KOPT-K1 (cell line): ENCODE results near the gene ANKRD63.

ENCODE experiments used
- H3K27ac ChIP-seq: fragments of 200-600 bp; sonication (generic); 2 replicates; pipeline ENCODE4 v1.5.1; 2016; ENCODE audit warnings: antibody characterized with exemption, mild to moderate bottlenecking, low read depth, low read length; ENCODE audit not compliant: poor library complexity, severe bottlenecking
- H3K36me3 ChIP-seq: fragments of 200-600 bp; sonication (generic); 2 replicates; pipeline ENCODE4 v1.5.1; 2017; ENCODE audit warnings: antibody characterized with exemption, mild to moderate bottlenecking, low read length, moderate library complexity; ENCODE audit not compliant: insufficient read depth
- H3K9me3 ChIP-seq: fragments of 200-600 bp; sonication (generic); 2 replicates; pipeline ENCODE4 v1.5.1; 2017; ENCODE audit warnings: antibody characterized with exemption, low read length, mild to moderate bottlenecking; ENCODE audit not compliant: insufficient read depth, poor library complexity, severe bottlenecking

Gene ANKRD63

DNA sequence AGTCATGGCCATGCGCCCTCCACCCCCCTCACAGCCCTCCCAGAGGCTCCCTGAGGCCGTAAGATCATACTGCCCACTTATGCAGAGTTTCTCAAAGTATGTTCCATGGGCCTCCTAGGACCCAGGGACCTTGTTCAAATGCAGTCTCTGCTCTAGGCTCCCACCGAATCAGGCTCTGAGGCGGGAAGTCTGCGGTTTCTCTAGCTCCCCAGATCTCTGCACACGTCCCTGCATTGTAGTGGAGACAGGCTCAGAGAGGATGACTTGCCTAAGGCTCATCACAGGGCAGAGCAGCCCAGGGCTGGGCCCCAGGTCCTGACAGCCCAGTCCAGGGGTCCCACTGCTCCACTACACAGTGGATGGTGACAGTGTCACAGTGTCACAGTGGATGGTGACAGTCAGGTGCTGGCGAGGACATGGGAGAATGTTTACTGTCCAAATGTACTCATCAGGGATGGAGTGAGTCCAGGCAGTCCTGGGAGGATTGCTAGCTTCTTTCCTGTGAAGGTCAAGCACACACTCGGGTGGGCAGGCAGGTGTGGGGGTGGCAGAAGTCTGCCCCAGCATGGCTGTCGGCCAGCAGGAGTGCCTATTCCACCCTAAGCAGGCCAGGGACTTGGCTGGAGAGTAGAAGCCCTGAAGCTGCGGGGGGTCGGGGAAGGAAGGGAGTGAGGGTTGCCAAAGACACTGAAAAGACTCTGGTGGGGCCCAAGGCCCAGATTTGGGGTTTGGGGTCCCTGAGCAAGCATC is 12.4 kb downstream of the ANKRD63 start:
- H3K27ac ChIP-seq: peak overlapping the region; percentile 47
- H3K9me3 ChIP-seq: no peaks in the 10 kb centered on the region
- no peaks in the 10 kb centered on the region for H3K36me3 ChIP-seq

- H3K9me3 ChIP-seq: no peaks in the 10 kb centered on the region
- H3K36me3 ChIP-seq: no peaks in the 10 kb centered on the region
- peak overlapping the region; percentile 47 for H3K27ac ChIP-seq
Measured at GRCh38 chr15:40269604-40270003, 13.3 kb downstream of the ANKRD63 start.

GRCh38 chr15:40267670-40268069 is 15.2 kb downstream of the ANKRD63 start:
- no peak overlapping the region for H3K27ac ChIP-seq
- H3K9me3 ChIP-seq: no peaks in the 10 kb centered on the region

GRCh38 chr15:40266828-40267304 is 16.0 kb downstream of the ANKRD63 start:
- H3K9me3 ChIP-seq: no peaks in the 10 kb centered on the region
- H3K36me3 ChIP-seq: no peaks in the 10 kb centered on the region
- no peak overlapping the region for H3K27ac ChIP-seq

More at GRCh38 chr15:40267670-40268069, 15.2 kb downstream of the ANKRD63 start:
- no peaks in the 10 kb centered on the region for H3K36me3 ChIP-seq

GRCh38 chr15:40265875-40266274 is 17.0 kb downstream of the ANKRD63 start:
- Histone ChIP-seq H3K36me3 (no peaks in the 10 kb centered on the region), H3K27ac (no peak overlapping the region), H3K9me3 (no peaks in the 10 kb centered on the region)

DNA sequence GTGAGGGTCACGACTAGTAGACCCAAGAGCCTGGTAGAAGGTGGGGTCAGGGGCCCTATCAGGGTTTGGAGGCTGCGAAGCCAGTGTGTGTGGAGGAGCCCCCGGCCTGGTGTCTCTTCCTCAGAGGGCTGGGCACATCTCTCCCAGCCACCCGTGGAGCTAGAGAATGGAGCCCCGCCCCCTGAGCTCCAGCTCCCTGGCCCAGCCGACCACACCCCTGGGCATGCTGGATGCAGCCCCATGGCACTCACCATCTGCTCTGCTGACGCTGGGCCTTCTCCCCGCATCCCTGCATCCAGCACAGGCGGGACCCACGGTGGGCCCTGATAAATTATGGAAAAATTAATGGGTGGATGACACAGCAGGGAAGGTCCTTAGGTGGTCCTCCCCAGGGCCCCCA is 17.5 kb downstream of the ANKRD63 start:
- no peaks in the 10 kb centered on the region for H3K36me3 ChIP-seq
- H3K27ac ChIP-seq: no peak overlapping the region
- H3K9me3 ChIP-seq: no peaks in the 10 kb centered on the region

DNA sequence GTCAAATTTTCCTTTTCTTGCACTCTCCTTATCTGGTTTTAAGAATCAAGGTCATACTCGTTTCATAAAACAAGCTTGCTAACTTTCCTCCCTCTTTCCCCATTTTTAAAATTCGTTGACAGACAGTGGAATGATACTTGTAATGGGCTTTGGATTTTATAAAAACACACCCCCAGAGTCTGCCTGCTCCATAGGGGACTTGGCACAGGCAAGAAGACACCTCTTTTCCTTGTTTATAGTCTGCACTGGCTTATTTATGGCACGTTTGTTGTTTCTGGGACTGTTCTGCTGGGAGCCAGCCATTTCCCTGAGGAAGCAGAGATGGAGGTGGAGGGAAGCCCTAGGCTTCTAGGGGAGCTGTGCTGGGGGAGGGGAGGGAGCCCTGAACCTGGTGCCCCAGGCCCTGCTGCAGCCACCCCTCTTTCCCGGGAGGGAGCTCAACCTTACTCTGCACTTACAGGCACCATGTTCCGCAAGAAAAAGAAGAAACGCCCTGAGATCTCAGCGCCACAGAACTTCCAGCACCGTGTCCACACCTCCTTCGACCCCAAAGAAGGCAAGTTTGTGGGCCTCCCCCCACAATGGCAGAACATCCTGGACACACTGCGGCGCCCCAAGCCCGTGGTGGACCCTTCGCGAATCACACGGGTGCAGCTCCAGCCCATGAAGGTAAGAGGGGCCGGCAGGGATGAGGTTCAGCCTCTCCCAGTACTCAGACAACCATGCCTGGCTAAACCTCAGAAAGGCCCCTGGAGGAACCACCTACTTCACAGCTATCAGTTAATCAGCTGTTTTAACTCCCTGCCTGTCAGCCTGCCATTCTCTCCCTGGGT is 18.3 kb downstream of the ANKRD63 start:
- H3K27ac ChIP-seq: no peak overlapping the region
- no peaks in the 10 kb centered on the region for H3K36me3 ChIP-seq
- no peaks in the 10 kb centered on the region for H3K9me3 ChIP-seq

DNA sequence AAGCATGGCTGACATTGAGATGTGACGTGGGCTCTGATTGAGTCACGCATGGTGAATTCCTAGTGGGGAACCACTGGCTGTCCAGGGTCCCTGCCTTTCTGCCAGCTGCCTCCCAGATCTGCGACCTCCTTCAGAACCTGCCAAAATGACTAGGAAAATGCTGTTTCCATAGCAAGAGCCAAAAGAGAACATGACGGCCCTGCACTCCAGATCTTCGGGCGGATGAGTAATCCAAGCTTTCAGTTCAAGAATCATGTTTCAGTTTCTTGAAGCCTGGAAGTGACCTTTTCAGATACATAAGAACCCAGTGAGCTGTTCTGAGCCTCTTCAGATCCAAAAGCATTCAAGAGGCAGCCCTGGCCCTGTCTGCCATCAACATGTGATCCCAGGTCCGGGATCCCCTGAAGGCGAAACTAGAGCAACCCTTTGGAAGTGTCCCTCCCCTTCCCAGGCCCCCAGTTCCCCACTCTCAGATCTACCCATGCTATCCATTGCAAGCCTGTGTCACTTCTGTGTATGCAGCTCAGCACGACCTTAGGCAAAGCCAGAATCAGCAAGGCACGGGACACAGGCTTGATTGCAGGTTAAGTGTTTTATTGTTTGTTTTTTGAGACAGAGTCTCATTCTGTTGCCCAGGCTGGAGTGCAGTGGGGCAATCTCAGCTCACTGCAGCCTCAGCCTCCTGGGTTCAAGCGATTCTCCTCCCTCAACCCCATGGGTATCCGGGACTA is 19.7 kb downstream of the ANKRD63 start:
- Histone ChIP-seq H3K9me3 (no peaks in the 10 kb centered on the region), H3K27ac (no peak overlapping the region), H3K36me3 (no peaks in the 10 kb centered on the region)

DNA sequence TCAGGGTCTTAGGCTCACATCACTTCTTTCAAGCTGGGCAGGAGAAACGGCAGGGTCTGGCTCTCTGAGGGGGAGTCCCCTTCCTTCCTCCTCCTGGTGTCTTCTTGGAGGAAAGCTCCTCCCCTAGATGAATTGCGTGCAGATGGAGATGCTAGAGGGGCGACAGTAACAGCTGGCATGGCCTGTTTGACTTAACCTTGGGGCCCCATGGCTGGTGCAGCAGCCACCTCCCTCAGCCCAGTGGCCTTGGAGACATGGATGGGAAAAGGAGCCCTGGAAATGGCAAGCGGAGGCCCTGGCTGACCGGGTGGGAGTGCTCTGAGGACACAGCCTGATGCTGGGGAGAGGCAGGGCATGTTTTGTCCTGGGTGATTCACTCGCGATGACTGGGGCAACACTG is 23.8 kb downstream of the ANKRD63 start:
- no peaks in the 10 kb centered on the region for H3K9me3 ChIP-seq
- H3K36me3 ChIP-seq: no peaks in the 10 kb centered on the region
- H3K27ac ChIP-seq: no peak overlapping the region

GRCh38 chr15:40258544-40258943 is 24.3 kb downstream of the ANKRD63 start:
- H3K9me3 ChIP-seq: no peaks in the 10 kb centered on the region
- H3K27ac ChIP-seq: no peak overlapping the region
- H3K36me3 ChIP-seq: no peaks in the 10 kb centered on the region

- H3K36me3 ChIP-seq: no peaks in the 10 kb centered on the region
- H3K9me3 ChIP-seq: no peaks in the 10 kb centered on the region
- H3K27ac ChIP-seq: no peak overlapping the region
Measured at GRCh38 chr15:40257656-40258450, 25.0 kb downstream of the ANKRD63 start.

DNA sequence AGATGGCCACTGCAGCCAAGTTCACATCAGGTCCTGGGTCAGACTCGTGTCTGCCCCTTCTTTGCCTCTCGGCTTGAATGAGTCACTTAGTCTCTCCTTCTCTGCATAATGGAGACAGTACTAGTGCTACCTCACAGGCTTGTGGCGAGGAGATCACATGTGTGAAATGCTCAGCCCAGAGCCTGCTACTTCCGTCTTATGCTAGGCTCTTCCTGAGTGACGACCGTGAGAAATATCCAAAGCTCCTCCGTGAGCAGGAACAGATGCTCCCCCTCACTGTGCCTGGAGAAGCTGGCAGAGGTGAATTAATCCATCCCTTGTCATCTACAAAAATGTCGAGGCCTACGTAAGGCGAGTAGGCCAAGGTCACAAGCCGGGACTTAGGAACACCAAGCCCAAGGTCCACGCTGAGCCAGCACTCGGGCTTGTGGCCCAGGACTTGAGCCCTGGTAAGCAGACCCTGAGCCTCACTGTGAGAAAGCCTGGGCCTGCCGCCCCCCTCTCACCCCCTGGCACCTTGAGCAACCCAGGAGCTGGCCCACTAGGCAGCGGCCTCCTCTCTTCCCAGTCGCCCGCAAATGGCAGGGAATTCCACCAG is 26.1 kb downstream of the ANKRD63 start:
- Histone ChIP-seq H3K9me3 (no peaks in the 10 kb centered on the region), H3K36me3 (no peaks in the 10 kb centered on the region), H3K27ac (no peak overlapping the region)

DNA sequence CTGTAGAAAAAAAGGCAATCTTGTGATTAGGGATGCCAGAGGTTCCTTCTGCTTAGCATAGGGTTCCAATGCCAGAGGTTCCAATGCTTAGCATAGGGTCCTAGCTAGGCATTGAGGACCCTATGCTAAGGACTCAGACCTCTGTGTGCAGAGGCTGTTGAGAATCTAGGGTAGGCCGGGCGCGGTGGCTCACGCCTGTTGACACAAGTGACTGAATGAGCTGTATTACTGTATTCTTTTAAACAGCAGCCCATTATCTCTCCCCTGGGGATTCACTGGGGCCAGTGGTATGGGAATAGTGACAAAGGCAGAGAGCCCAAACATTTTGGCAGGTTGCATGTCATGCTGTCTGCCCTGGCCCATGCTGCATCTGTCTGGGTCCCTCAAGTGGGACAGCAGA is 27.8 kb downstream of the ANKRD63 start:
- Histone ChIP-seq H3K36me3 (no peaks in the 10 kb centered on the region), H3K27ac (no peak overlapping the region), H3K9me3 (no peaks in the 10 kb centered on the region)

DNA sequence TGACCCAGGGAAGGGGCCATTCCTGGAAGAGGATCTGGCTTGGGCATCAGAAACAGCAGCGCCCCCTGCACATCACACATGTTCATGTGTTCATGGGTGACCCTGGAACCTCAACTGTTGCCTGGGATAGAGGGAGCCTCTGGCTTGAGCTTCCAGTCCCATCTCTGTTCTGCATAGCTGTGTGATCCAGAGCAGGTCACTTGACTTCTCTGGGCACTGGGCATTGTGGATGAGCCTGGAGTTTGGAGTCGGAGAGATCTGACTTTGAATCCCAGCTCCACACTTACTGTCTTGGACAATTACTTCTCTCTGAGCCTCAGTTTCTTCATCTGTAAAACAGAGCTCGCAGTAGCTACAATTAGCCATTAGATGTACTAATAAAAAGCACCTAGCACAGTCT is 28.4 kb downstream of the ANKRD63 start:
- Histone ChIP-seq H3K36me3 (no peaks in the 10 kb centered on the region), H3K9me3 (no peaks in the 10 kb centered on the region), H3K27ac (no peak overlapping the region)
